ENCODE results near the gene RNU7-1. TPM values are rescaled to one million over a fixed set of nuclear protein-coding genes. Genes with fewer than 3 reads are reported as not detected.

The RNU7-1 gene
- total RNA-seq, 4 donors from 2014 or later: not detected

DNA sequence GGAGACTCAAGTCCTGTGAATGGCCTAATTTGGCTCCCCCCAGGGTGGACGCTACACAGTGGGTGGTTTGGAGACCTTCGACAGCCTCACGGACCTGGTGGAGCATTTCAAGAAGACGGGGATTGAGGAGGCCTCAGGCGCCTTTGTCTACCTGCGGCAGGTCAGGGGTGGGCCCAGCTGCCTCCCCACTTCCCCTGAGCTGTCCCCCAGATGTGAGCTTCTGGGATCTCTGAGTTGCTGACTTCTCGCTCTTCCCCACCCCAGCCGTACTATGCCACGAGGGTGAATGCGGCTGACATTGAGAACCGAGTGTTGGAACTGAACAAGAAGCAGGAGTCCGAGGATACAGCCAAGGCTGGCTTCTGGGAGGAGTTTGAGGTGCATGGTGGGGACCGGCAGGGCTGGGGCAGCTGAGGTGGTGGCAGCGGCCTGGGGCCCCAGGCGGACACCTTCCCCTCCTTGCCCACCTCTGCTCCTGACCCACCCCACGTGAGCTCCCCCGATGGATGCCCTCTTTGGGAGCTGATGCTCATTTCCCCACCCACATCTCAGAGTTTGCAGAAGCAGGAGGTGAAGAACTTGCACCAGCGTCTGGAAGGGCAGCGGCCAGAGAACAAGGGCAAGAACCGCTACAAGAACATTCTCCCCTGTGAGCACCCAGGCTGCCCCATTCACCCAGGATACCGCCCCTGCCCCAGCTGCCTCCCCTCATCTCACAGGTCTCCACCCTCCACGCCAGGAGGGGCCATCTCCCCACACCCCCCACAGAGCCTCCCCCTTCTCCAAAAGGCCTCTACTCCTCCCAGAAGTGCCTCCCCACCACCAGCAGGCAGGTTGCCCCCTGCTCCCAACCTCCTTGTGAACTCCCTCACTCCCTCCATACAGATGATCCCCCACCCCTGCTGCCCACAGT, 11.7 kb downstream of the RNU7-1 start:
- no peak for DNase-seq (ENCODE audit: low spot score)
- TF ChIP-seq CTCF (IDR thresholded peaks at IDR 0.05): no peak

DNA sequence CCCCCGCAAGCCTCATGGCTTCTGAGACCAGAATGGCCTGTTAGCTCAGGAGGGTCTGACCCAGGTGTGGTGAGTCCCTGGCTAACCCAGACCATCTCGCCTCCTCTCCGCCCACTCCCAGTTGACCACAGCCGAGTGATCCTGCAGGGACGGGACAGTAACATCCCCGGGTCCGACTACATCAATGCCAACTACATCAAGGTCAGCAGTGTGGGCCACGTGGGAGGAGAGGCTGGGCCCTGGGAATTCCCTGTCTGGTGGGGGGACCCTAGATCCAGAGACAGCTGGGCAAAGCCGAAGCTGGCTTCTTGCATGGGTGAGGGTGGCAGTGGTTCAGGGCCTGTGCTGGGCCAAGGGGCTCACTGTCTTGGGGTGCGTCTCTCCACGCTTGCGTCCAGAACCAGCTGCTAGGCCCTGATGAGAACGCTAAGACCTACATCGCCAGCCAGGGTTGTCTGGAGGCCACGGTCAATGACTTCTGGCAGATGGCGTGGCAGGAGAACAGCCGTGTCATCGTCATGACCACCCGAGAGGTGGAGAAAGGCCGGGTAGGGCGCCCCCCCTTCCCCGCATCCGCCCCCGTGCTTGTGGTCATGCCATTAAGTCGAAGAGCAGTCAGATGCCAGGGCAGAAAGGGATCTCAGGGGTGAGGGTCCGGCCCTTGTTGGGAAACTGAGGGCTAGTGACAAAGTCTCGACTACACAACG, 12.6 kb downstream of the RNU7-1 start:
- ATAC-seq (ENCODE audit: low FRiP score) (no peak), DNase-seq (ENCODE audit: low spot score) (no peak)
- TF ChIP-seq CTCF (IDR thresholded peaks at IDR 0.05): no peak

More for the DNA sequence above, 11.7 kb downstream of the RNU7-1 start:
- no peak for ATAC-seq (ENCODE audit: low FRiP score)

DNA sequence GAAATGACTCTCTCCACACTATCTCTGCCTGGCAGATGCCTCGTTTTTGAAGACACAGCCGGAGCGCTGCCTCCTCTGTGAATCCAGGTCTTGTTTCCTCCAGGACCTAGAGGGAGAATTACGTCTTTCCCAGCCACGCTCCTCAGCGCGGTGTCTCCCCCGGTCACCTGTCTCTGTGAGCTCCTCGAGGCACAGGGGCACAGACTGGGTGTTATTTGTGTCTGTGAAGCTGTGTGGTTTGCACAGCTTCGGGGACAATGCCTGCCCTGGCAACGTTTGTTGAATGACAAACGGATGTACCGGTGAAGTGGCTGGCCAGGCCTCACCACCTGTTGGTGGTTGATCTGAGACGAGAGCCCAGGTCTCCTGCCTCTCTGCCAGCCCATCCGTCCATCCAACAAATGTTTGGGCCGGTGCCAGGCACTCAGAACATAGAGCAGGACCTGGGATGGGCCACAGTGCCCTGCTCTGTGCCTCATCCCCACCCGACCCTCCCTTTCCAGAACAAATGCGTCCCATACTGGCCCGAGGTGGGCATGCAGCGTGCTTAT, 13.6 kb downstream of the RNU7-1 start:
- no peak for TF ChIP-seq CTCF (IDR thresholded peaks at IDR 0.05)
- DNase-seq (ENCODE audit: low spot score) (no peak), ATAC-seq (ENCODE audit: low FRiP score) (no peak)

- no peak for DNase-seq (ENCODE audit: low spot score)
- TF ChIP-seq CTCF (IDR thresholded peaks at IDR 0.05): no peak
- ATAC-seq (ENCODE audit: low FRiP score): no peak
Observed at GRCh38 chr12:6957741-6958608, 14.4 kb downstream of the RNU7-1 start.

GRCh38 chr12:6958609-6959057, 15.0 kb downstream of the RNU7-1 start:
- no peak for ATAC-seq (ENCODE audit: low FRiP score)
- DNase-seq (ENCODE audit: low spot score): no peak
- no peak for TF ChIP-seq CTCF (IDR thresholded peaks at IDR 0.05)

GRCh38 chr12:6959058-6959804, 15.6 kb downstream of the RNU7-1 start:
- ATAC-seq (ENCODE audit: low FRiP score): no peak
- DNase-seq (ENCODE audit: low spot score): no peak
- TF ChIP-seq CTCF (IDR thresholded peaks at IDR 0.05): no peak
